IMR-90 (cell line): ENCODE results near the gene SAT1. TPM values are rescaled to one million over a fixed set of nuclear protein-coding genes. Genes with fewer than 3 reads are reported as not detected.

Source experiments
- ATAC-seq: fragments of 200-7000 bp; cut with Tn5 transposase; 2 replicates; pipeline ENCODE4 v1.9.1; 2020; ENCODE audit warnings: low read depth, mild to moderate bottlenecking, moderate library complexity
- BruUV-seq: library from RNA; stranded (reverse); fragments of 400-500 nt; replicated peaks from 2 replicates; lab custom pipeline; 2021; lab: Mats Ljungman, UMichigan
- CTCF ChIA-PET: fragments of 300-600 bp; formaldehyde crosslinking; extraction: SDS; loops from one replicate; lab custom pipeline; 2021; ENCODE audit warnings: antibody characterized with exemption; lab: Yijun Ruan, JAX
- POLR2A ChIA-PET: fragments of 300-600 bp; sonication (Branson Sonifier 250); formaldehyde crosslinking; loops from one replicate; lab custom pipeline; 2022; ENCODE audit warnings: antibody characterized with exemption; ENCODE audit not compliant: unreplicated experiment; lab: Charles Lee
- DNase-seq: peaks from one replicate; pipeline ENCODE4 v3.0.0; 2013
- H2AFZ ChIP-seq: replicated peaks from 2 replicates; pipeline ENCODE3; 2013; ENCODE audit warnings: low read length, mild to moderate bottlenecking; ENCODE audit not compliant: poor library complexity
- H2AK5ac ChIP-seq: 2 replicates; pipeline ENCODE4 v1.6.1; 2013; ENCODE audit warnings: low read depth, low read length, inconsistent platforms
- H2AK9ac ChIP-seq: replicated peaks from 2 replicates; pipeline ENCODE3; 2013; ENCODE audit warnings: mild to moderate bottlenecking, low read depth, low read length, moderate library complexity; ENCODE audit not compliant: poor library complexity
- H2BK120ac ChIP-seq: 2 replicates; pipeline ENCODE4 v1.6.1; 2013; ENCODE audit warnings: low read depth, low read length, inconsistent platforms
- H2BK15ac ChIP-seq: 3 replicates; pipeline ENCODE4 v1.6.1; 2013; ENCODE audit warnings: low read depth, low read length, inconsistent platforms
- H2BK20ac ChIP-seq: 2 replicates; pipeline ENCODE4 v1.6.1; 2013; ENCODE audit warnings: low read depth, mild to moderate bottlenecking, inconsistent platforms, low read length, moderate library complexity
- H2BK5ac ChIP-seq: 2 replicates; pipeline ENCODE4 v1.6.1; 2013; ENCODE audit warnings: mild to moderate bottlenecking, low read depth, low read length, inconsistent platforms; ENCODE audit not compliant: poor library complexity, severe bottlenecking
- H3K14ac ChIP-seq: replicated peaks from 2 replicates; pipeline ENCODE4 v1.6.1; 2013; ENCODE audit warnings: low read depth, low read length, inconsistent platforms
- H3K18ac ChIP-seq: 2 replicates; pipeline ENCODE4 v1.6.1; 2013; ENCODE audit warnings: low read depth, low read length, control low read depth
- H3K23ac ChIP-seq: 2 replicates; pipeline ENCODE4 v1.6.1; 2013; ENCODE audit warnings: low read depth, low read length, inconsistent platforms
- H3K27ac ChIP-seq: 2 replicates; pipeline ENCODE4 v1.5.1; 2013; ENCODE audit warnings: mild to moderate bottlenecking, control low read depth, low read length; ENCODE audit not compliant: insufficient read depth
- H3K27me3 ChIP-seq: 2 replicates; pipeline ENCODE4 v1.6.1; 2013; ENCODE audit warnings: low read length; ENCODE audit not compliant: control insufficient read depth, insufficient read depth
- H3K36me3 ChIP-seq: 2 replicates; pipeline ENCODE4 v1.6.1; 2013; ENCODE audit warnings: low read length, mixed read lengths; ENCODE audit not compliant: control insufficient read depth, insufficient read depth
- H3K4ac ChIP-seq: 2 replicates; pipeline ENCODE4 v1.6.1; 2013; ENCODE audit warnings: low read depth, low read length, inconsistent platforms
- H3K4me1 ChIP-seq: 2 replicates; pipeline ENCODE4 v1.6.1; 2013; ENCODE audit warnings: low read length, mixed read lengths; ENCODE audit not compliant: control insufficient read depth, insufficient read depth
- H3K4me2 ChIP-seq: 2 replicates; pipeline ENCODE4 v1.6.1; 2013; ENCODE audit warnings: low read depth, mild to moderate bottlenecking, control low read depth, low read length, moderate library complexity
- H3K4me3 ChIP-seq: 2 replicates; pipeline ENCODE4 v1.5.1; 2013; ENCODE audit warnings: low read depth, mild to moderate bottlenecking, control low read depth, low read length, moderate library complexity; ENCODE audit not compliant: insufficient read depth
- H3K56ac ChIP-seq: 2 replicates; pipeline ENCODE4 v1.6.1; 2013; ENCODE audit warnings: low read length, inconsistent platforms; ENCODE audit not compliant: insufficient read depth; ENCODE audit errors: extremely low read depth
- H3K79me1 ChIP-seq, 2 experiments: 2 replicates each; pipeline ENCODE4 v1.6.1; 2013; ENCODE audit warnings: low read length in 2 of 2, inconsistent platforms in 1 of 2, low read depth in 1 of 2
- H3K9ac ChIP-seq: 2 replicates; pipeline ENCODE4 v1.6.1; 2013; ENCODE audit warnings: low read depth, low read length, control low read depth
- H3K9me1 ChIP-seq: 2 replicates; pipeline ENCODE4 v1.6.1; 2013; ENCODE audit warnings: low read length, inconsistent platforms; ENCODE audit not compliant: insufficient read depth
- H3K9me3 ChIP-seq: 2 replicates; pipeline ENCODE4 v1.6.1; 2013; ENCODE audit warnings: low read length; ENCODE audit not compliant: control insufficient read depth, insufficient read depth
- H4K20me1 ChIP-seq: 2 replicates; pipeline ENCODE4 v1.6.1; 2013; ENCODE audit warnings: low read length, inconsistent platforms; ENCODE audit not compliant: insufficient read depth
- H4K5ac ChIP-seq: 2 replicates; pipeline ENCODE4 v1.6.1; 2013; ENCODE audit warnings: mild to moderate bottlenecking, low read depth, low read length, control low read depth
- H4K8ac ChIP-seq, 2 experiments: 2 replicates each; pipeline ENCODE4 v1.6.1; 2013; ENCODE audit warnings: low read depth in 2 of 2, low read length in 2 of 2, control low read depth in 1 of 2, inconsistent platforms in 1 of 2
- H4K91ac ChIP-seq: 2 replicates; pipeline ENCODE4 v1.6.1; 2013; ENCODE audit warnings: low read depth, low read length, inconsistent platforms; ENCODE audit not compliant: insufficient read depth
- BHLHE40 ChIP-seq: fragments of 150-350 bp; IDR thresholded peaks from 2 replicates; pipeline ENCODE4 v1.6.1; 2016; ENCODE audit warnings: mild to moderate bottlenecking, low read depth, low read length
- CEBPB ChIP-seq: IDR thresholded peaks from 2 replicates; pipeline ENCODE4 v1.6.1; 2012; ENCODE audit warnings: low read depth, low read length, improper control_type of control experiment
- CHD1 ChIP-seq: IDR thresholded peaks from 2 replicates; pipeline ENCODE4 v1.6.1; 2012; ENCODE audit warnings: low read depth, low read length, improper control_type of control experiment
- FOS ChIP-seq: fragments of 150-350 bp; IDR thresholded peaks from 2 replicates; pipeline ENCODE4 v1.6.1; 2016; ENCODE audit warnings: low read depth, low read length
- MAFK ChIP-seq: IDR thresholded peaks from 2 replicates; pipeline ENCODE4 v1.6.1; 2012; ENCODE audit warnings: low read depth, low read length, improper control_type of control experiment
- MAZ ChIP-seq: IDR thresholded peaks from 2 replicates; pipeline ENCODE4 v1.6.1; 2012; ENCODE audit warnings: low read depth, mild to moderate bottlenecking, low read length, improper control_type of control experiment, moderate library complexity, borderline replicate concordance
- MXI1 ChIP-seq: IDR thresholded peaks from 2 replicates; pipeline ENCODE4 v1.6.1; 2012; ENCODE audit warnings: low read depth, mild to moderate bottlenecking, low read length, moderate library complexity, borderline replicate concordance
- NFE2L2 ChIP-seq: fragments of 150-350 bp; IDR thresholded peaks from 2 replicates; pipeline ENCODE4 v1.6.1; 2016; ENCODE audit warnings: low read depth, mild to moderate bottlenecking, low read length
- POLR2A ChIP-seq: IDR thresholded peaks from 2 replicates; pipeline ENCODE4 v1.6.1; 2012; ENCODE audit warnings: mild to moderate bottlenecking, low read depth, low read length
- RAD21 ChIP-seq: IDR thresholded peaks from 2 replicates; pipeline ENCODE4 v1.6.1; 2012; ENCODE audit warnings: low read length, improper control_type of control experiment
- RCOR1 ChIP-seq: IDR thresholded peaks from 2 replicates; pipeline ENCODE4 v1.6.1; 2012; ENCODE audit warnings: mild to moderate bottlenecking, low read length, improper control_type of control experiment; ENCODE audit not compliant: insufficient replicate concordance
- RFX5 ChIP-seq: IDR thresholded peaks from 2 replicates; pipeline ENCODE4 v1.8.0; 2012; ENCODE audit warnings: low read depth, mild to moderate bottlenecking, low read length, moderate library complexity
- SMC3 ChIP-seq: fragments of 150-350 bp; IDR thresholded peaks from 2 replicates; pipeline ENCODE4 v1.6.1; 2016; ENCODE audit warnings: low read depth, mild to moderate bottlenecking, antibody characterized with exemption, low read length, moderate library complexity
- dilution Hi-C: fragments of 300-500 bp; cut with HindIII; formaldehyde crosslinking; loops from one replicate; pipeline ENCODE4 v1.14.3; 2018; ENCODE audit warnings: low sequenced_read_pairs; ENCODE audit not compliant: unreplicated experiment
- in situ Hi-C: fragments of 300-500 bp; cut with MboI; formaldehyde crosslinking; loops from 3 replicates; pipeline ENCODE4 v1.14.3; 2019; ENCODE audit warnings: low sequenced_read_pairs, inconsistent platforms, mixed read lengths
- intact Hi-C: fragments of 100-400 bp; cut with micrococcal nuclease; formaldehyde crosslinking; loops from 2 replicates; pipeline ENCODE4 v1.10.0; 2022
- polyA plus RNA-seq, 3 experiments: library from polyadenylated mRNA; depleted of rRNA; stranded (reverse); fragments of >200 nt; gene quantifications; 2 replicates each; pipeline ENCODE4 v1.2.3, GENCODE V29; 2012; ENCODE audit warnings: low replicate concordance in 1 of 3
- total RNA-seq: library from RNA; depleted of rRNA; stranded (reverse); fragments of >200 nt; gene quantifications from 2 replicates; pipeline ENCODE4 v1.2.3, GENCODE V29; 2012
- TF ChIP-seq, protein P1 (sequence below): conservative IDR thresholded peaks from 2 replicates; pipeline ENCODE4 v1.5.1; 2012; ENCODE audit warnings: mild to moderate bottlenecking, low read depth, low read length, improper control_type of control experiment
- TF ChIP-seq, protein P2 (sequence below): fragments of 150-350 bp; IDR thresholded peaks from 2 replicates; pipeline ENCODE4 v1.6.1; 2017; ENCODE audit warnings: mild to moderate bottlenecking, antibody characterized with exemption, low read length, low read depth
- TF ChIP-seq, protein P3 (sequence below): fragments of 150-350 bp; IDR thresholded peaks from 2 replicates; pipeline ENCODE4 v1.6.1; 2016; ENCODE audit warnings: low read depth, mild to moderate bottlenecking, low read length, moderate library complexity, borderline replicate concordance

Gene SAT1
- total and polyA plus RNA-seq, 2 of the 4 experiments (the other 2 are of a cell fraction): 55.9 to 92.8 TPM

DNA sequence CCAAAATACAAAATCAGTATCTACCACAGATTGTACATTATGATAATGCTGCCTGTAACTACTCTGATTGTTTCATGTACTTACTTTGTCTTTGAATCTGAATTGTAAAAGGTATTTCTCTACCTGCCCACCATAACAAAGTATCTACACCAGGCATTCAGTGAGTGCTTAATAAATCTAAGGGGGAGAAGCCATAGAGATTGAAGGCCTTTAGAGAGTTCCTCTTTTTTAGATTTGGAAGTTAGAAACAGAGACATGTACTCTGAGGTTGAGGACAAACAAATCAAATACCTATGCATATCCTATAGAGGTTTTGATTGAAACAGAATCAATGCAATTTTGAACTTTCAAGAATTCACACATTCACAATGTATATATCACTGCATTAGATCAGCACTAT, 42.7 kb downstream of the SAT1 start:
- no peak overlapping the region for H2BK5ac ChIP-seq
- H3K79me1 ChIP-seq: no peaks in the 10 kb centered on the region
- H3K9me1 ChIP-seq: no peaks in the 10 kb centered on the region
- no peaks in the 10 kb centered on the region for H3K9me3 ChIP-seq
- H4K20me1 ChIP-seq: no peaks in the 10 kb centered on the region
- ChIA-PET CTCF (no interaction called here), POLR2A (no interaction called here)
- no peak overlapping the region for H3K4me3 ChIP-seq
- no peak overlapping the region for H4K8ac ChIP-seq
- H3K4ac ChIP-seq: no peak overlapping the region
- H2AFZ ChIP-seq: no peak overlapping the region
- H2BK20ac ChIP-seq: no peak overlapping the region
- no peak overlapping the region for H3K56ac ChIP-seq
- H3K18ac ChIP-seq: no peak overlapping the region
- no peak overlapping the region for H2BK15ac ChIP-seq
- no peak overlapping the region for H4K91ac ChIP-seq
- no peak overlapping the region for H3K9ac ChIP-seq
- H3K27me3 ChIP-seq: no peaks in the 10 kb centered on the region
- DNase-seq (no peak), ATAC-seq (no peak)
- no peaks in the 10 kb centered on the region for H3K4me1 ChIP-seq
- H2AK9ac ChIP-seq: no peak overlapping the region
- no TSS peak for BruUV-seq
- H2AK5ac ChIP-seq: no peak overlapping the region
- H2BK120ac ChIP-seq: no peak overlapping the region
- H3K23ac ChIP-seq: no peak overlapping the region
- no peak overlapping the region for H3K27ac ChIP-seq
- TF ChIP-seq, protein P1, sequence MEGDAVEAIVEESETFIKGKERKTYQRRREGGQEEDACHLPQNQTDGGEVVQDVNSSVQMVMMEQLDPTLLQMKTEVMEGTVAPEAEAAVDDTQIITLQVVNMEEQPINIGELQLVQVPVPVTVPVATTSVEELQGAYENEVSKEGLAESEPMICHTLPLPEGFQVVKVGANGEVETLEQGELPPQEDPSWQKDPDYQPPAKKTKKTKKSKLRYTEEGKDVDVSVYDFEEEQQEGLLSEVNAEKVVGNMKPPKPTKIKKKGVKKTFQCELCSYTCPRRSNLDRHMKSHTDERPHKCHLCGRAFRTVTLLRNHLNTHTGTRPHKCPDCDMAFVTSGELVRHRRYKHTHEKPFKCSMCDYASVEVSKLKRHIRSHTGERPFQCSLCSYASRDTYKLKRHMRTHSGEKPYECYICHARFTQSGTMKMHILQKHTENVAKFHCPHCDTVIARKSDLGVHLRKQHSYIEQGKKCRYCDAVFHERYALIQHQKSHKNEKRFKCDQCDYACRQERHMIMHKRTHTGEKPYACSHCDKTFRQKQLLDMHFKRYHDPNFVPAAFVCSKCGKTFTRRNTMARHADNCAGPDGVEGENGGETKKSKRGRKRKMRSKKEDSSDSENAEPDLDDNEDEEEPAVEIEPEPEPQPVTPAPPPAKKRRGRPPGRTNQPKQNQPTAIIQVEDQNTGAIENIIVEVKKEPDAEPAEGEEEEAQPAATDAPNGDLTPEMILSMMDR: no peak
- TF ChIP-seq MAZ (no peak), CEBPB (no peak), FOS (no peak), RFX5 (no peak), RAD21 (no peak), NFE2L2 (no peak), MXI1 (no peak), SMC3 (no peak), RCOR1 (no peak), CHD1 (no peak), BHLHE40 (no peak), POLR2A (no peak), MAFK (no peak)
- TF ChIP-seq, protein P2, sequence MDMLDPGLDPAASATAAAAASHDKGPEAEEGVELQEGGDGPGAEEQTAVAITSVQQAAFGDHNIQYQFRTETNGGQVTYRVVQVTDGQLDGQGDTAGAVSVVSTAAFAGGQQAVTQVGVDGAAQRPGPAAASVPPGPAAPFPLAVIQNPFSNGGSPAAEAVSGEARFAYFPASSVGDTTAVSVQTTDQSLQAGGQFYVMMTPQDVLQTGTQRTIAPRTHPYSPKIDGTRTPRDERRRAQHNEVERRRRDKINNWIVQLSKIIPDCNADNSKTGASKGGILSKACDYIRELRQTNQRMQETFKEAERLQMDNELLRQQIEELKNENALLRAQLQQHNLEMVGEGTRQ: no peak
- TF ChIP-seq, protein P3, sequence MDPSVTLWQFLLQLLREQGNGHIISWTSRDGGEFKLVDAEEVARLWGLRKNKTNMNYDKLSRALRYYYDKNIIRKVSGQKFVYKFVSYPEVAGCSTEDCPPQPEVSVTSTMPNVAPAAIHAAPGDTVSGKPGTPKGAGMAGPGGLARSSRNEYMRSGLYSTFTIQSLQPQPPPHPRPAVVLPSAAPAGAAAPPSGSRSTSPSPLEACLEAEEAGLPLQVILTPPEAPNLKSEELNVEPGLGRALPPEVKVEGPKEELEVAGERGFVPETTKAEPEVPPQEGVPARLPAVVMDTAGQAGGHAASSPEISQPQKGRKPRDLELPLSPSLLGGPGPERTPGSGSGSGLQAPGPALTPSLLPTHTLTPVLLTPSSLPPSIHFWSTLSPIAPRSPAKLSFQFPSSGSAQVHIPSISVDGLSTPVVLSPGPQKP: no peak
- no peak overlapping the region for H4K5ac ChIP-seq
- no peaks in the 10 kb centered on the region for H3K36me3 ChIP-seq
- H3K4me2 ChIP-seq: no peak overlapping the region
- in situ Hi-C loops: no loop called here
- intact Hi-C loops: no loop called here
- H3K14ac ChIP-seq: no peak overlapping the region
- dilution Hi-C loops: no loop called here
